Stimulated activated CD8-positive, alpha-beta memory T cell treated with anti-CD3 and anti-CD28 coated beads, Interleukin-15, amount 100 ng/mL, for 24 hours (primary cell): ENCODE measurements around the gene MYO3A.
"Not testable (repeated sequence)": the region's sequence is repeated elsewhere in the genome, so short reads cannot be mapped to it uniquely, and the experiment has no call there.

Experiments
- DNase-seq: peaks from one replicate; pipeline ENCODE4 v3.0.0-alpha.2; 2020; ENCODE audit warnings: low read depth

MYO3A gene

GRCh38 chr10:26081459-26081858 lies 147.4 kb downstream of the MYO3A start:
- no peak for DNase-seq

- no peak for DNase-seq
Measured at GRCh38 chr10:26085549-26085948, 151.5 kb downstream of the MYO3A start.

- no peak for DNase-seq
Measured at GRCh38 chr10:26087666-26088065, 153.6 kb downstream of the MYO3A start.

GRCh38 chr10:26090026-26090425 lies 156.0 kb downstream of the MYO3A start:
- DNase-seq: no peak

GRCh38 chr10:26090762-26091161 lies 156.7 kb downstream of the MYO3A start:
- no peak for DNase-seq

GRCh38 chr10:26093229-26093628 lies 159.2 kb downstream of the MYO3A start:
- no peak for DNase-seq

- no peak for DNase-seq
Measured at GRCh38 chr10:26095781-26096180, 161.8 kb downstream of the MYO3A start.

- not testable (repeated sequence) for DNase-seq
Measured at GRCh38 chr10:26097549-26097948, 163.5 kb downstream of the MYO3A start.

GRCh38 chr10:26112532-26112931 lies 178.5 kb downstream of the MYO3A start:
- no peak for DNase-seq

GRCh38 chr10:26138613-26139012 lies 204.6 kb downstream of the MYO3A start:
- no peak for DNase-seq

- DNase-seq: no peak
Measured at GRCh38 chr10:26156019-26156418, 222.0 kb downstream of the MYO3A start.

GRCh38 chr10:26157734-26158133 lies 223.7 kb downstream of the MYO3A start:
- no peak for DNase-seq

GRCh38 chr10:26169466-26169865 lies 235.4 kb downstream of the MYO3A start:
- no peak for DNase-seq

- DNase-seq: no peak
Measured at GRCh38 chr10:26172131-26172530, 238.1 kb downstream of the MYO3A start.

GRCh38 chr10:26173837-26174236 lies 239.8 kb downstream of the MYO3A start:
- DNase-seq: no peak

GRCh38 chr10:26177341-26177740 lies 243.3 kb downstream of the MYO3A start:
- DNase-seq: no peak

GRCh38 chr10:26194275-26194674 lies 260.2 kb downstream of the MYO3A start:
- no peak for DNase-seq

GRCh38 chr10:26197248-26197647 lies 263.2 kb downstream of the MYO3A start:
- no peak for DNase-seq

GRCh38 chr10:26198119-26198518 lies 264.1 kb downstream of the MYO3A start:
- no peak for DNase-seq

GRCh38 chr10:26199841-26200240 lies 265.8 kb downstream of the MYO3A start:
- DNase-seq: no peak

GRCh38 chr10:26205223-26205622 lies 271.2 kb downstream of the MYO3A start:
- DNase-seq: no peak

- DNase-seq: no peak
Measured at GRCh38 chr10:26211781-26212444, 277.9 kb downstream of the MYO3A start.

GRCh38 chr10:26212511-26212910 lies 278.5 kb downstream of the MYO3A start:
- no peak for DNase-seq

GRCh38 chr10:26213157-26213800 lies 279.2 kb downstream of the MYO3A start:
- no peak for DNase-seq
